Putamen (tissue), 1 donor: ENCODE measurements around the gene CD28.
A peak's percentile ranks its signal among the peaks of the same experiment; 100 is the strongest.
"Not testable (repeated sequence)": the region's sequence is repeated elsewhere in the genome, so short reads cannot be mapped to it uniquely, and the experiment has no call there.

Source experiments
- DNase-seq: peaks from one replicate; pipeline ENCODE4 v3.0.0-alpha.2; 2016; ENCODE audit warnings: low spot score

The CD28 gene

DNA sequence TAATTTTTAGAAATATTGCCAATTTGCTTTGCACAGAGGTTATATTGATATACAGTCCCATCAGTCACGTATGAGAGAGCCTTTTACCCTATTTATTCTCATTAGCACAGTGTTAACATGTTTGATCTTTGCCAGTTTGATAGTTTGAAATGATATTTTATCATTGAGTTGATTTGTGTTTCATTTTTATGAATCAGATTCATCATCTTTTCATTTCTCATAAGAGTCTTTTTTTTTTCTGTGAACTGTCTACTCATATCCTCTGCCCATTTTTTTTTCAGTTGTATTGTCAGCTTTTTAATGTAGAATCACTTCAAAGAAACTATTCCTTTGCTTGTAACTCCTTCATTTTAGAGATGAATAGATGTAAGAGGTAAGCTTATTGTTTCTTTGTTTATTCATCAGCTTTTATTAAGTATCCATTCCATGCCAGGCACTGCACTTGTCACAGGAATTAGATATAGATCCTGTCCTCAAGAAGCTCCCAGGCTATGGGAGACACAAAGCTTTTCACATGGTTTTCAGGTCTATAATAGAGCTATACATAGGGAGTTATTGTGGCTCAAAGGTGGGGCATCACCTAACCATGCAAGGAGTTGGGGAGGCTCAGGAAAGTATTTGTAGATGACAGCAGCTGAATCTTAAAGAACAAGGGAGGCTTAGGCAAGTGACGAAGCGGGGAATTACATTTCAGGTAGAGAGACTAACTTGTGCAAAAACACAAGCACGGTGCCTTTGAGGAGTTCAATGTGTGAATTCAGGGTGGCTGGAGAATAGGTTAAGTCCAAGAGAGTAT lies 42.1 kb downstream of the CD28 start:
- no peak for DNase-seq

GRCh38 chr2:203750346-203751068 lies 44.1 kb downstream of the CD28 start:
- DNase-seq = no peak

DNA sequence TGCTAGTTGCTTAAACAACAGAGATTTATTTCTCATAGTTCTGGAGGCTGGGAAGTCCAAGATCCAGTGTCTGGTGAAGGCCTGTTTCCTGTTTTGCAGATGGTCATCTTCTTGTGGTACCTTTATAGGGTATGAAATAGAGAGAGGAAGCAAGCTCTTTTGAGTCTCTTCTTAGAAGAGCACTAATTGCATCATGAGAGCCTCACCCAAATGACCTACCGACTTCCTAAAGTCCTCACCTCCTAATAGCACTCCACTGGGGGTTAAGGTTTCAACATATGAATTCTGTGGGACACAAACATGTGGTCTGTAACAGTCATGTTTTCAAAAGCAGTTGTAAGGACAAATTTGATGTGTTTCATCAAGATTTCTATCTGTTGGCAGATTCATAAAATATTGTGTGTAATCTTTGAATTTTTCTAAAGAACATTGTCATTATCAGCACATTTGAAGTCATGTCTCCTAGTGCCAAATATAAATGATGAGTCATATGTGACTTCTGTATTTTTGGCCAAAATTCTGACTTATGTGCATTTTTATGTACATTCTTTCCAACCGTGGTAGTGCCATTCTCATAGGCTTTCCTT lies 45.3 kb downstream of the CD28 start:
- no peak for DNase-seq

GRCh38 chr2:203756161-203756560 lies 49.7 kb downstream of the CD28 start:
- DNase-seq = no peak

DNA sequence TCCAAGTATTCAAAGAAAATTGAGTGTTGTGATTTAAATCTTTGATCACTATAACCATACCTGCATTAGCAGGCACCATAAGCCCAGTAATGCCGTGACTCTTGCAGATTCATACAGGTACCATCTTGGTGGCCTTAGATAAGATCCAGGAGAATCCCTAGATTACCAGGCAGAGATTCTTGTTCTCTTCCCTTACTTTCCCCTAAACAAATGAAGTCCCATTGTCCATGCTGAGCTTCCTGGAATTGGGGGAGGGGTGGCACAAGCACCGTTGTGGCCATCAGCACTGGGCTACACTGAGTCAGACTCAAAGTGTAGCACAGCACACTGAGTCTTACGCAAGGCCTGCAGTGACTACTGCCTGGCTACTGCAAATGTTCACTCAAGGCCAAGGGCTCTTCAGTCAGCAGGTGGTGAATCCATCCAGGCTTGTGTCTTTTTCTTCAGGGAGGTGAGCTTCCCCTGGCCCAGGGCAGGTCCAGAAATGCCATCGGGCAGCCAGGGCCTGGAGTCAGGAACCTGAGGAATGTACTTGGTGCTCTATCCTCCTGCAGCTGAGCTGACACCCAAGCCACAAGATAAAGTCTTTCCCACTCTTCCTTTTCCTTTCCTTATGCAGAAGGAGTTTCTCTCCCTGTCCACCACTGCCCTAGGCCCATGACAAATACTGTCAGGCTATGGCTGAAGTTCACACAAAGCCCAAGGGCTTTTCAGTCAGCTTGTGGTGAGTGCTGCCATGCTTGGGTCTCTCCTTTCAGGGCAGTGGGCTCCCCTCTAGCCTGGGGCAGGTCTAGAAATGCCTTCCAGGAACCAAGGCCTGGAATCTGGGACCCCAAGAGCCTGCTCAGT lies 52.6 kb downstream of the CD28 start:
- no peak for DNase-seq

- no peak for DNase-seq
These were observed 53.4 kb downstream of the CD28 start for GRCh38 chr2:203759690-203760365.

DNA sequence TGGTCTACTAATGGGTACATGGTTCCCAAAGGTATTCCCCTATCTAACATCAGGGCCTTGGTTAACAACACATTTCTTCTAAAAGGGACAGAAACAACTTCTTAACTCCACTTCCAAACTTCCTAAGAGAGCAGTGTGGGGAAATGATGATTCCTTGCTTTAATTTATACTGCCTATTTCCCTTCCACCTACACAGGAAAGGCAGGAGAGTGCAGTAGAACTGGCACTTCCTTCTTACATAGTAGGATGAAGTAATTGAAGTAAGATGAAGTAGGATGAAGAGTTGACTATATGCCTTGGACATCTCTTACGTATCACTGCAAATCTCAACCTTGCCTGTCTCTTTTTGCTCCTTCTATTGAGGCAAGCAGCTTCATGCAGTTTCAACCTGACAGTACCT lies 54.7 kb downstream of the CD28 start:
- DNase-seq = no peak

GRCh38 chr2:203763241-203763937 lies 57.0 kb downstream of the CD28 start:
- DNase-seq = no peak

- DNase-seq = no peak
These were observed 57.7 kb downstream of the CD28 start for GRCh38 chr2:203763938-203764664.

DNA sequence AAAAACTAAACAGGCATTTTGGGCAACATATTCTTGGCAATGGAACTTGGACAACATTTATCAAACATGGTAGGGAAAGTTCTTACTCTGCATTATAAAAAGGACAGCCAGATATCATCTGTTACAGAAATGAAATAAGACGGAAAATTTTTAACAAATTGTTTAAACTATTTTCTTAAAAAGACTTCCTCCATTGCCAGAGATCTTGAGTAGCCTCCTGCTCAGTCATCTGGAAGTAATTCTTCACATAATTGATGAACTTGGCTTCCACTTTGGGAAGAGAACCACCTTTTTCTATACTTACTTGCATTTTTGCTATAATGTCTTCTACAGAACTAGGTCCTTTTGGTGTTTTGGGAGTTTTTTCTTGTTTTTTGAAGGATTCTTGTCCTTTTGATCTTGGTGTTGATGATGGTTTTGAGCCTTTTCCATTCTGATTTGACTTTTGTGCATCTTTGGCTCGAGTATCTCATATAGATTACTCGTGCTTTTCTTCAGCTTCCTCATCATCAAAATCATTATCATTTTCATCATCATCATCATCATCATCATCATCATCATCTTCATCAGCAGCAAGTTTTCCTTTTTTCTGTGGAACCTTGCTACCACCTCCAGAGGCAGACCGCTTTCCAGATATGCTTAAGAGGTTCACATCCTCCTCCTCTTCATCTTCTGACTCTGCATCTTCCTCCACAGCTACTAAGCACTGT lies 66.2 kb downstream of the CD28 start:
- DNase-seq = no peak

GRCh38 chr2:203774760-203775159 lies 68.3 kb downstream of the CD28 start:
- DNase-seq = no peak

DNA sequence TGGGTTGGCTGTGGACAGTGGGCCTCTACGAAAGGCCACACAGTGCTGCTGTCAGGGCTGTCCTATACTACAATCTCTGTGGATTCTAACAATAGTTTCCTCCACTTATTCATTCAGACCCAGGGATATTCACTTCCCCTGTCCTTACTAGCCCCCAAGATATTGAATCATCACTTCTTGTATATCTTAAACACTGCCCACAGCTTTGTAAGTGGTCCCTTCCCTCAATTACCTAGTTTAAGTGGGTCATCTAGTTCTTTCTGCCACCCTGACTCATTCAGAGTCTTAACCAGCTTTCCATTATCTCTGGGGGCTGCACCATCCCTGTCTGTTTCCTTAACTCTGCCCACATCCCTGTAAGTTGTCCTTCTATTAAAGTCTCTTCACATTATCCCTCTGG lies 69.2 kb downstream of the CD28 start:
- no peak for DNase-seq

DNA sequence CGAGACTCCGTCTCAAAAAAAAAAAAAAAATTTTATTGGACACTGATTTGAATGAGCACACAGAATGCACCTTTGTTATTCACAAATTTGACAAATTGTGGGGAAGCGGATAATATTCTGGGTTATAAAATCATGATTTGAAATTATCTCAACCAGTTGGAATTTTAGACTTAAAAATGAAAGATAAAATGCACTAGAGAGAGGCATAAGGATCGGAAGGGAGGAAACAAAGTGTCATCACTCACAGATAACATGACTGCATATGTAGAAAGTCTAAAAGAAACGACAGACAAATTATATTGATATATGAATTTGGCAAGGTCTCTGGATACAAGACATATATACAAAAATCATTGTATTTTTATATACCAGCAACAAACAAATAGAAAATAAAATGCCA lies 70.6 kb downstream of the CD28 start:
- no peak for DNase-seq

- not testable (repeated sequence) for DNase-seq
These were observed 73.1 kb downstream of the CD28 start for GRCh38 chr2:203779477-203780073.

DNA sequence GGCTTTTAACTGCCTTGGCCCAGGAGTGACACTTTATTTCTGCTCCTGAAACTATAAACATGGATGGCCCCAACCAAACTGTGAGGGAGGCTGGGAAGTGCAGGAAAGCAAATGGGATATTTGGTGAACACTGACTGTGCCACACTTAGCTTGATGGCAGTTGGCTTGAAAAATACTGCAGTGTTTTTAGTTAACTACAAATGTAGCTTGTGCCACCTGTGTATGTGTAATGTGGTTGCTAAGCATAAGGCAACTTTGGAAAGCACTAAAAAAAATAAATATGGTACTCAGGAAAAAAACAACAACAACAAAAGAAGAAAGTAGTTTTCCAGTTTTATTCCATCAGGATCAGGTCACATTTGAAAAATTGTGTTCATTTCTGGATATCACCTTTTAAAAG lies 73.8 kb downstream of the CD28 start:
- no peak for DNase-seq

DNA sequence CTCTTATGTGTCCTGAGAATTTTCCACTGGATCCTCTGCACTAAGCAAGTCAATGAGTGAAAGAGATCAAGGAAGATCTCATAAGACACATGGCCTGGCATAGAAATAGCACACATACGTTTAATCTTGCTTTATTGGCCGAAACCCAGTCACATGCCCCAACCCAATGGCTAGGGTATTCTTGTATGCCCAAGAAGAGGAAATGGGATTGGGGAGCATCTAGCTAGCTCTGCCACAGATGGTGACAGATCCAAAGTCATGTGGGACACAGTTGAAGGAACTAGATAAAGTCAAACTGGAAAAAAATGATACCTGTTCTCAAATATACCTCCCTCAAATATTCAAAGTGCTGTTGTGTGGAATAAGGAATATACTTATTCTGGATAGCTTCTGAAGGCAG lies 74.7 kb downstream of the CD28 start:
- no peak for DNase-seq

GRCh38 chr2:203782262-203782976 lies 76.0 kb downstream of the CD28 start:
- peak; percentile 10 for DNase-seq

GRCh38 chr2:203783496-203784203 lies 77.2 kb downstream of the CD28 start:
- no peak for DNase-seq
